ENCODE results near the gene SND1. TPM values are rescaled to one million over a fixed set of nuclear protein-coding genes. Genes with fewer than 3 reads are reported as not detected.
A peak's percentile ranks its signal among the peaks of the same experiment; 100 is the strongest.

The SND1 gene
- total RNA-seq, 2 experiments from 2014 or later = 169 to 174 TPM

- ChIA-PET CTCF (interaction anchor here (0.6 to 1.4 kb wide), 2 partner anchors 19 to 72 kb away, joined by 3 to 5 read pairs; no protein-coding TSS in a partner anchor), POLR2A (no interaction called here)
- H3K4me3 Mint-ChIP-seq = no peak overlapping the region
- H3K9me3 Mint-ChIP-seq (ENCODE audit: insufficient read depth) = no peaks in the 10 kb centered on the region
- H3K4me1 Mint-ChIP-seq (ENCODE audit: low read depth) = peaks cover 12% of the 10 kb centered on the region
- no peak for DNase-seq
- peaks cover 16% of the 10 kb centered on the region for H3K36me3 Mint-ChIP-seq (ENCODE audit: low read depth)
- no peaks in the 10 kb centered on the region for H3K27me3 Mint-ChIP-seq (ENCODE audit: low read depth)
- ATAC-seq = no peak
- no peak overlapping the region for H3K27ac Mint-ChIP-seq
Measured at GRCh38 chr7:127780489-127780888, 128.5 kb downstream of the SND1 start.

GRCh38 chr7:127781081-127781480 lies 129.1 kb downstream of the SND1 start:
- CTCF ChIA-PET = interaction anchor here (1.4 kb wide), 1 partner anchor 20 kb away, joined by 5 read pairs; no protein-coding TSS in a partner anchor
- Mint-ChIP-seq H3K27ac (no peak overlapping the region), H3K27me3 (ENCODE audit: low read depth) (no peaks in the 10 kb centered on the region), H3K36me3 (ENCODE audit: low read depth) (peaks cover 14% of the 10 kb centered on the region), H3K4me1 (ENCODE audit: low read depth) (peaks cover 12% of the 10 kb centered on the region), H3K9me3 (ENCODE audit: insufficient read depth) (no peaks in the 10 kb centered on the region), H3K4me3 (no peak overlapping the region)
- POLR2A ChIA-PET = no interaction called here
- DNase-seq (no peak), ATAC-seq (no peak)

GRCh38 chr7:127782075-127782474 lies 130.1 kb downstream of the SND1 start:
- no peak for DNase-seq
- H3K36me3 Mint-ChIP-seq (ENCODE audit: low read depth) = peaks cover 15% of the 10 kb centered on the region
- no peaks in the 10 kb centered on the region for H3K27me3 Mint-ChIP-seq (ENCODE audit: low read depth)
- no peak overlapping the region for H3K27ac Mint-ChIP-seq
- CTCF ChIA-PET = interaction anchor here (1.0 kb wide), 1 partner anchor 11 kb away, joined by 3 read pairs; no protein-coding TSS in a partner anchor
- ATAC-seq = no peak
- POLR2A ChIA-PET = interaction anchor here (0.6 kb wide), 1 partner anchor 24 kb away, joined by 4 read pairs; no protein-coding TSS in a partner anchor
- H3K4me3 Mint-ChIP-seq = no peak overlapping the region
- peaks cover 13% of the 10 kb centered on the region for H3K4me1 Mint-ChIP-seq (ENCODE audit: low read depth)
- H3K9me3 Mint-ChIP-seq (ENCODE audit: insufficient read depth) = no peaks in the 10 kb centered on the region

- peaks cover 19% of the 10 kb centered on the region for H3K4me1 Mint-ChIP-seq (ENCODE audit: low read depth)
- no peak overlapping the region for H3K4me3 Mint-ChIP-seq
- CTCF ChIA-PET = interaction anchor here (1.0 to 1.3 kb wide), 2 partner anchors 10 to 12 kb away, joined by 3 to 5 read pairs; no protein-coding TSS in a partner anchor
- ATAC-seq (peak; percentile 19), DNase-seq (no peak)
- no peak overlapping the region for H3K27ac Mint-ChIP-seq
- H3K36me3 Mint-ChIP-seq (ENCODE audit: low read depth) = peaks cover 12% of the 10 kb centered on the region
- H3K27me3 Mint-ChIP-seq (ENCODE audit: low read depth) = no peaks in the 10 kb centered on the region
- H3K9me3 Mint-ChIP-seq (ENCODE audit: insufficient read depth) = no peaks in the 10 kb centered on the region
- POLR2A ChIA-PET = no interaction called here
Measured at GRCh38 chr7:127782654-127783559, 130.9 kb downstream of the SND1 start.

- POLR2A ChIA-PET = no interaction called here
- Mint-ChIP-seq H3K9me3 (ENCODE audit: insufficient read depth) (no peaks in the 10 kb centered on the region), H3K4me1 (ENCODE audit: low read depth) (peaks cover 19% of the 10 kb centered on the region), H3K4me3 (no peak overlapping the region), H3K36me3 (ENCODE audit: low read depth) (peaks cover 12% of the 10 kb centered on the region), H3K27me3 (ENCODE audit: low read depth) (no peaks in the 10 kb centered on the region), H3K27ac (no peak overlapping the region)
- no peak for ATAC-seq
- CTCF ChIA-PET = no interaction called here
- no peak for DNase-seq
Measured at GRCh38 chr7:127786184-127786583, 134.2 kb downstream of the SND1 start.

GRCh38 chr7:127789031-127789430 lies 137.0 kb downstream of the SND1 start:
- no peaks in the 10 kb centered on the region for H3K9me3 Mint-ChIP-seq (ENCODE audit: insufficient read depth)
- POLR2A ChIA-PET = no interaction called here
- ATAC-seq (no peak), DNase-seq (no peak)
- no peaks in the 10 kb centered on the region for H3K27me3 Mint-ChIP-seq (ENCODE audit: low read depth)
- CTCF ChIA-PET = interaction anchor here (0.9 to 1.3 kb wide), 2 partner anchors 10 to 21 kb away, joined by 3 read pairs; no protein-coding TSS in a partner anchor
- H3K36me3 Mint-ChIP-seq (ENCODE audit: low read depth) = peaks cover 13% of the 10 kb centered on the region
- H3K4me3 Mint-ChIP-seq = no peak overlapping the region
- peaks cover 11% of the 10 kb centered on the region for H3K4me1 Mint-ChIP-seq (ENCODE audit: low read depth)
- no peak overlapping the region for H3K27ac Mint-ChIP-seq

GRCh38 chr7:127791446-127792189 lies 139.6 kb downstream of the SND1 start:
- Mint-ChIP-seq H3K36me3 (ENCODE audit: low read depth) (peaks cover 6% of the 10 kb centered on the region), H3K4me1 (ENCODE audit: low read depth) (peaks cover 11% of the 10 kb centered on the region), H3K9me3 (ENCODE audit: insufficient read depth) (no peaks in the 10 kb centered on the region), H3K27me3 (ENCODE audit: low read depth) (no peaks in the 10 kb centered on the region), H3K27ac (no peak overlapping the region), H3K4me3 (no peak overlapping the region)
- POLR2A ChIA-PET = no interaction called here
- CTCF ChIA-PET = interaction anchor here (0.7 to 2.8 kb wide), 19 partner anchors 8 to 418 kb away, joined by 3 to 25 read pairs (median 5); no protein-coding TSS in a partner anchor
- DNase-seq (no peak), ATAC-seq (no peak)

GRCh38 chr7:127792528-127793342 lies 140.7 kb downstream of the SND1 start:
- Mint-ChIP-seq H3K36me3 (ENCODE audit: low read depth) (peaks cover 6% of the 10 kb centered on the region), H3K4me3 (no peak overlapping the region), H3K27ac (no peak overlapping the region), H3K9me3 (ENCODE audit: insufficient read depth) (no peaks in the 10 kb centered on the region), H3K27me3 (ENCODE audit: low read depth) (no peaks in the 10 kb centered on the region), H3K4me1 (ENCODE audit: low read depth) (peaks cover 5% of the 10 kb centered on the region)
- peak; percentile 58 for DNase-seq
- ATAC-seq = peak; percentile 65
- CTCF ChIA-PET = interaction anchor here (0.7 to 2.8 kb wide), 23 partner anchors 9 to 416 kb away, joined by 3 to 25 read pairs (median 5); no protein-coding TSS in a partner anchor
- POLR2A ChIA-PET = no interaction called here

GRCh38 chr7:127793582-127793981 lies 141.6 kb downstream of the SND1 start:
- no peak overlapping the region for H3K27ac Mint-ChIP-seq
- H3K4me1 Mint-ChIP-seq (ENCODE audit: low read depth) = peaks cover 10% of the 10 kb centered on the region
- CTCF ChIA-PET = interaction anchor here (0.9 to 2.5 kb wide), 11 partner anchors 11 to 415 kb away, joined by 3 to 16 read pairs (median 5); no protein-coding TSS in a partner anchor
- no peak overlapping the region for H3K4me3 Mint-ChIP-seq
- H3K27me3 Mint-ChIP-seq (ENCODE audit: low read depth) = no peaks in the 10 kb centered on the region
- H3K36me3 Mint-ChIP-seq (ENCODE audit: low read depth) = peaks cover 6% of the 10 kb centered on the region
- POLR2A ChIA-PET = no interaction called here
- no peaks in the 10 kb centered on the region for H3K9me3 Mint-ChIP-seq (ENCODE audit: insufficient read depth)
- DNase-seq = no peak
- no peak for ATAC-seq

GRCh38 chr7:127794136-127794535 lies 142.1 kb downstream of the SND1 start:
- peaks cover 6% of the 10 kb centered on the region for H3K36me3 Mint-ChIP-seq (ENCODE audit: low read depth)
- H3K27ac Mint-ChIP-seq = no peak overlapping the region
- DNase-seq (no peak), ATAC-seq (no peak)
- H3K27me3 Mint-ChIP-seq (ENCODE audit: low read depth) = no peaks in the 10 kb centered on the region
- H3K9me3 Mint-ChIP-seq (ENCODE audit: insufficient read depth) = no peaks in the 10 kb centered on the region
- H3K4me3 Mint-ChIP-seq = no peak overlapping the region
- ChIA-PET POLR2A (no interaction called here), CTCF (interaction anchor here (1.3 kb wide), 1 partner anchor 15 kb away, joined by 3 read pairs; no protein-coding TSS in a partner anchor)
- H3K4me1 Mint-ChIP-seq (ENCODE audit: low read depth) = peaks cover 10% of the 10 kb centered on the region

- no peak for ATAC-seq
- H3K4me3 Mint-ChIP-seq = no peak overlapping the region
- H3K9me3 Mint-ChIP-seq (ENCODE audit: insufficient read depth) = no peaks in the 10 kb centered on the region
- DNase-seq = no peak
- CTCF ChIA-PET = no interaction called here
- no peaks in the 10 kb centered on the region for H3K27me3 Mint-ChIP-seq (ENCODE audit: low read depth)
- POLR2A ChIA-PET = interaction anchor here (0.6 kb wide), 1 partner anchor 60 kb away, joined by 6 read pairs; no protein-coding TSS in a partner anchor
- peaks cover 10% of the 10 kb centered on the region for H3K4me1 Mint-ChIP-seq (ENCODE audit: low read depth)
- H3K27ac Mint-ChIP-seq = no peak overlapping the region
- peaks cover 6% of the 10 kb centered on the region for H3K36me3 Mint-ChIP-seq (ENCODE audit: low read depth)
Measured at GRCh38 chr7:127794551-127794950, 142.6 kb downstream of the SND1 start.

Measured in activated CD8-positive, alpha-beta T cell treated with anti-CD3 and anti-CD28 coated beads, Interleukin-2, amount 10 ng/mL, durations not matched to agents 7 days and 5 days (primary cell).